IPS-NIHi11 (cell line): ENCODE data around the gene GLG1.
"Not testable (repeated sequence)": the region's sequence is repeated elsewhere in the genome, so short reads cannot be mapped to it uniquely, and the experiment has no call there.

Experiments used
- DNase-seq: peaks from one replicate; pipeline ENCODE4 v3.0.0; 2012; ENCODE audit warnings: mixed read lengths, low spot score

Gene GLG1

DNA sequence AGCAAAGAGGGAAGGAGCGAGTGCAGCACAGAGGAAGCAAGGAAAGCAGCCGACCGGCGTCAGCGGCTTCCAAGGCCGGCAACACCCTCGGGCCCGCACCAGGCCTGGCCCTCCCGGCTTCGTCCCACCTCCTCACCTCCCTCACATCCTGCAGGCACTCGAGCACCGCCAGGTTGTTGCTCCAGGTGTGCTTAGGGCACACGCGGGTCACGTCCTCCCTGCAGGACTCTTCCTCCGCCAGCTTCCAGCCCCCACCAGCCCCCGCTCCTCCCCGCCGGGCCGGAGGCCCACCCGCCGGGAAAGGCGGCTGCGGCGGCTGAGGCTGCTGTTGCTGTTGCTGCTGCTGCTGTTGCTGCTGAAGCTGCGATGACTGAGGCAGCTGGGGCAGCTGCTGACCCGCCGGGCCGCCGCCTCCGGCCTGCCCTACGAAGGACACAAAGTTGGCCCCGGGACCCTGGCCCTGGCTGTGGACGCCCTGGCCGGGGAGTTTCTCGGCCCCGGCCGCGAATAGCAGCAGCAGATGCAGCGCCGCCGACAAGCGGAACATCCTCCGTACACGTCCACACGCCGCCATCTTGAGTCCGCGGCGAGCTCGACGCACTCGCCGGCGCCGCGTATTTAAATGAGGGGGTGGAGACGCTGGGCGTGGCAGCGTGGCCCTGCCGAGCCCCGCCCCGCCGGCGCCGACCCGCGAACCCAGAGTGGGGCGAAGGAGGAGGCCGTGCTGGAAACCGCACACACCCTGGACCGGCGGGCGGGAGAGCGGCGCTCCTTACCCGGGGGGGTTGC, at the start of gene GLG1:
GLG1 (minus strand) TSS at position 594 of the 789 bp plus-strand sequence; CDS start at position 574, 20 bp downstream.
- DNase-seq, result peak; percentile 91

GRCh38 chr16:74654536-74655050, 47.7 kb upstream of the GLG1 start:
- DNase-seq, result no peak

DNA sequence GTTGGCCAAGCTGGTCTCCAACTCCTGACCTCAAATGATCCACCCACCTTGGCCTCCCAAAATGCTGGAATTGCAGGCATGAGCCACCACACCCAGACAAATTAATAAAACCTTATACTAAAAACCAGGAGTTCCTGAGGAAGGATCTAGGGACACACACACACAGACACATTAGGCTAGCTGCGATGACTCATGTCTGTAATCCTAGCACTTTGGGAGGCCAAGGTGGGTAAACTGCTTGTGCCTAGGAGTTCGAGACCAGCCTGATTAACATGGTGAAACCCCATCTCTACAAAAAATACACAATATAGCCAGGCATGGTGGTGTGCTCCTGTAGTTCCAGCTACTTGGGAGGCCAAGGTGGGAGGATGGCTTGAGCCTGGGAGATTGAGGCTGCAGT, 46.0 kb upstream of the GLG1 start:
- DNase-seq, result not testable (repeated sequence)

DNA sequence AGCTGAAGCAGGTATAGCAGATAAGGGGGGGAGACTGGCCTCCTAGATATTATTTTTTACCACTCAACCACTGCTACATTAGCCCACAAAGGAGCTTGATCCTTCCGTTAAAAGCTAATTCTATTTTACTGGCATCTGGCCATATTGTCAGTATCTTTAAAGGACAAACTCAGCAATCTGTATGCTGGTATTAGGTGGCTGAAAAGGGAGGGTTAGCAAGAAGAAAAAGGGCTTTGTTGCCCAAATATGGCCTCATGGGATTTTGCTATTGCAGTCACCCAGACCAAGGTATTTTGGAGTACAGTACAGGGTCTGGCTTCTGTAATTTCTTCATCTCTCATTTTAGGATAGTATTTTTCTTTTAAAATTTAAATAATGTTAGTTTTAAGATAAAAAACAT, 45.3 kb upstream of the GLG1 start:
- no peak for DNase-seq

GRCh38 chr16:74651841-74652240, 44.9 kb upstream of the GLG1 start:
- DNase-seq, result no peak

GRCh38 chr16:74650966-74651567, 44.2 kb upstream of the GLG1 start:
- no peak for DNase-seq

DNA sequence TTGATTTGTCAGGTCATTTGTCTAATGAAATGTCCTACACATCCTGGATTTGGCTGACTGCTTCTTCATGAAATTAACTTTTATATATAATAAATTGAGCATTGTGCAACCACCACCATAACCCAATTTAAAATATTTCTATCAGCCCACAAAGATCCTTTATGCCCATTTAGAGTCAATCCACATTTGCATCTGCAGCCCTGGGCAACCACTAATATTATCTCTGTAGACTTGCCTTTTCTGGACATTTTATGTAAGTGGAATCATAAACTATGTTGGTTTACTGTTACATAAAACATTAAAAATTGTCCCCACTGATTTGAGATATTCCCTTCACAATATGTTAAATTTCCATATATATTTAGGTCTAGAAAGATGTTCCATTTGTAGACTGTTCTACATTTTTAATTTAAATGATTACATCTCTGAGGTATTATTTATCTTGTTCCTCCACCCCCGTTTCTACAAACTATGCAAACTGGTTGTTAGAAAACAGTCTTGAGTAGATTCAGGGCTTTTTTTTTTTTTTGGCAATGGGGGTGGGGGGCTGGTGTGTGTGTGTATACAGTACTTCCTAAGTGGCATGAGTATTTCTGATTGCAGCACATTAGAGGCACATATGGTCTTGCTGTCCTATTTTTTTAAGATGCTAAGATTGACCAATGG, 43.1 kb upstream of the GLG1 start:
- no peak for DNase-seq

GRCh38 chr16:74641969-74642368, 35.1 kb upstream of the GLG1 start:
- DNase-seq, result no peak

- no peak for DNase-seq
These were observed 31.0 kb upstream of the GLG1 start for GRCh38 chr16:74637742-74638453.

DNA sequence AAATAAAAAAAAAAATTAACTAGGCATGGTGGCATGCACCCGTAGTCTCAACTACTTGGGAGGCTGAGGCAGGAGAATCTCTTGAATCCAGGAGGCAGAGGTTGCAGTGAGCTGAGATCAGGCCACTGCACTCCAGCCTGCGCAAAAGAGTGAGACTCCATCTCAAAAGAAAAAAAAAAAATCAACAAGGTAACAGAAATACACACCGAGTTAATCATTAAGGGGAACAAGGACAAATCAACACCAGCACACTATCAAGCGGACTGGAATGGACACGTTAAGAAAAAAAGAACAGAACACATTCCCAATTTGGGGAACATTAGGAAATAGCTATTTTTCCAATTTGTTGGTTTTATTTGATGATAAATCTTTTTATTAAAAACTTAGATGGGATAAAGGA, 28.4 kb upstream of the GLG1 start:
- no peak for DNase-seq

GRCh38 chr16:74633686-74634085, 26.8 kb upstream of the GLG1 start:
- DNase-seq, result no peak

DNA sequence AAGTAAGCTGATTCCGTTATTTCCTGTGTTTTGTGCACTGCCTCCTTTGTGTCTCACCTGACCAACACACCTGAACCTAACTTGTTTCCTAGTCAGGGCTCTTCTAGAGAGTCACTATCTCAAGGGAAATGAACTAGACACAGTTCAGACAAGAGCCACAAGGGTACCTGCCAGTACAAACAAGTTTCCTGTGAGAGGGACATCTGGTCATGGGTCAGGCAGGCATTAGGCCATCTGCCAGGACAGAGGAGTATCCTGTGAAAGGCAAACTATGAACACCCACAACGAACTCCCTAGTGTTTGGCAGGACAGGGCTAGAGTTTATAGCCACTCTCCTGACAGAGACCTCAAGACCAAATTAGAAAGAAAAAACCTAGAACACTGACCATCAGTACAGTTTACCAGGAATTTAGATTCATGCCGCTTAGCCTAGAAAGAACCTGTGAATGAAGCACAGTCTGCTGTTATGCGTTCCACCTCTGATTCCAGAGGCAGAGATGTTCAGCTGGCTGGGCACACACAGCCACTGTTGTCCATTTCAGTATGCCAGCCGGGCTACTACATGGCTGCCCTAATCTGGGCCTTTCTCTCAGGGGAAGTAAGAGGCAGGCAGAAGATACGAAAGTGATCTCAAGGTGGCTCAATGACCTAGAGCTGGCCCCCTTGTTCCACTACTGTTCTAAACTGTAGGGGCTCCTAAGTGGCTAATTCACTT, 20.7 kb upstream of the GLG1 start:
- DNase-seq, result no peak

GRCh38 chr16:74626741-74627416, 20.0 kb upstream of the GLG1 start:
- DNase-seq, result no peak

DNA sequence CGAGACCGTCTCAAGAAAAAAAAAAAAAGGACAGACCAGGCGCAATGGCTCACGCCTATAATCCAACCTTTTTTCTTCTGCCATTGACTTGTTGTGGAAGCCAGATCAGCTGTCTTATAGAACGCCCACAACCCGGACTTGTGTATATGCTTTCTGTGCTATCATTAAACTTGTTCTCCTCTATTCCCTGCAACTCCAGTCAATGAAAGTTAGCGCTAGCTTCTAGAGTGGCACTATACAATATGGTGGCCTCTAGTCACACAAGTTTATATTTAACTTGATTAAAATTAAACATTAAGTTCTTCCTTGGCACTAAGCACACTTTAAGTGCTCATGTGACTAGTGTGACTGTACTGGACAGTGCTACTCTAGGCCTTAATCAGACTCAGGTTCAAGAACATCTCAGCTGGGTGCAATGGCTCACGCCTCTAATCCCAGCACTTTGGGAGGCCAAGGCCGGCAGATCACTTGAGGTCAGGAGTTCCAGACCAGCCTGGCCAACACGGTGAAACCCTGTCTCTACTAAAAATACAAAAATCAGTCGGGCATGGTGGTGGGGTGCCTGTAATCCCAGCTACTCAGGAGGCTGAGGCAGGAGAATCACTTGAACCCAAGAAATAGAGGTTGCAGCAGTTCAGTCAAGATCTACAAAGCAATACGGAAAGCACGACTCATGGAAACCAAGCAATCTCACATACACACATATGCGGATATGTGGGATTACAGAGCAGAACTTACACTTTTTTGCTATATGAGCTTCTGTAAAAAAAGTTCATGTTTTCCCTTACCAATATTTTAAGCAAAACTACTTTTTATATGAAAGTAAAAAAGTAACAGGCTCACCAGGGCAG, 18.8 kb upstream of the GLG1 start:
- DNase-seq, result no peak

GRCh38 chr16:74623839-74624235, 16.9 kb upstream of the GLG1 start:
- no peak for DNase-seq

GRCh38 chr16:74623214-74623838, 16.4 kb upstream of the GLG1 start:
- DNase-seq, result peak; percentile 48

DNA sequence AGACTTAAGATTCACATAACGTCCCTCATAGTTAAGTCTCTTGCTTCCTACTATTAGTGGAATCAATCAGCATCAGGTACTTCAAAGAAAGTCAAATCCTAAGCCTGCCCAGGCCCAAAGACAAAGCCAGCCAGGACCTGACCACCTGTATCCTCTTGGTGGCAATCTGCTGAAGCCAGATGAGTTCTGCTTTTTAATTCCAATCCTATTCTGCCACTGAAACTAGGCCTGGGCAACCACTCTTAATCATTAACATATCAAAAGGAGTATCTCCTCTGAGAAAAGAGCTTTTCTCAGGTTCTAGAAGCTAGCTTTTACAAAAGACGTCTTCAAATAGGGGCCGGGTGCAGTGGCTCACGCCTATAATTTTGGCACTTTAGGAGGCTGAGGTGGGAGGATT, 15.1 kb upstream of the GLG1 start:
- DNase-seq, result peak; percentile 26

DNA sequence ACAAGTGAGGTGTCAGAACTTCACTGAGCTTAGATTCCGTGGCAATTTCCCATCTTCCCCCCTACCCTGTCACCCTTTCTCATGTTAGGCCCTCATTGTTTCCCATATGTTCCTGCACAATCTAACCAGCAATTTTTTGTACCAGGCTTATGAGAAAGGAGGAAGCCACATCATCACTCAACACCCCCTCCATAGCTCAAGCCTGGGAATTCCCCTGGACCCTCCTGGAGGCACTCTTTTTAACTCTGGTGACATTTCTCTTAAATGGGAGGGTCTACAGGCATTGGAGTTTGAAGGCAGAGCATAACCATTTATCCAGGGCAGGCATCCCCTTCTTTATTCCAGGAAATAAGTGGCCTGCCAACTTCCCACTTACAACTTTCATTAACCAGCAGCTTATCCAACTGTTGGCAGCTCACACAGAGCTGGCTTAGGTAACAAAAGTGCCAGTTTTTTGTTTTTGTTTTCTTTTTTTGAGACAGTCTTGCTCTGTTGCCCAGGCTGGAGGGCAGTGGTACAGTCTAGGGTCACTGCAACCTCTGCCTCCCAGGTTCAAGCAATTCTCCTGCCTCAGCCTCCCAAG, 10.4 kb upstream of the GLG1 start:
- DNase-seq, result no peak

- DNase-seq, result no peak
These were observed 4.8 kb upstream of the GLG1 start for GRCh38 chr16:74611721-74612120.
